HAP-1 (cell line): ENCODE results near the gene KCMF1.

Experiments used
- DNase-seq, 2 experiments: peaks; one replicate each; pipeline ENCODE4 v3.0.0-alpha.2; 2016 to 2020; ENCODE audit warnings: low spot score in 2 of 2
- H3K27me3 ChIP-seq: fragments of 250-450 bp; sonication (Bioruptor Pico); 2 replicates; pipeline ENCODE4 v1.5.1; 2020; ENCODE audit warnings: low read depth, mild to moderate bottlenecking, moderate library complexity
- H3K36me3 ChIP-seq: fragments of 250-450 bp; sonication (Bioruptor Pico); replicated peaks from 2 replicates; pipeline ENCODE4 v1.5.1; 2020; ENCODE audit warnings: mild to moderate bottlenecking
- H3K4me1 ChIP-seq: fragments of 250-450 bp; sonication (Bioruptor Pico); 2 replicates; pipeline ENCODE4 v1.5.1; 2020; ENCODE audit warnings: mild to moderate bottlenecking
- H3K4me3 ChIP-seq: fragments of 250-450 bp; sonication (Bioruptor Pico); 2 replicates; pipeline ENCODE4 v1.5.1; 2020; ENCODE audit warnings: mild to moderate bottlenecking, moderate library complexity
- H3K9me3 ChIP-seq: fragments of 250-450 bp; sonication (Bioruptor Pico); 2 replicates; pipeline ENCODE4 v1.5.1; 2020; ENCODE audit warnings: mild to moderate bottlenecking, moderate library complexity
- in situ Hi-C: fragments of 300-500 bp; cut with MboI; formaldehyde crosslinking; loops from 3 replicates; pipeline ENCODE4 v1.14.3; 2020; ENCODE audit warnings: low sequenced_read_pairs, inconsistent platforms, mixed read lengths

Gene KCMF1

GRCh38 chr2:85066874-85067351 lies 96.0 kb downstream of the KCMF1 start:
- H3K36me3 ChIP-seq, result no peaks in the 10 kb centered on the region
- in situ Hi-C loops, result loop anchor here (5.0 kb wide), 1 partner anchor 230 kb away; no protein-coding TSS in a partner anchor
- H3K4me3 ChIP-seq, result peak overlapping the region; percentile 7; the same call in 1 of the 2 replicates
- H3K9me3 ChIP-seq, result no peaks in the 10 kb centered on the region
- H3K4me1 ChIP-seq, result peaks cover 3% of the 10 kb centered on the region
- no peaks in the 10 kb centered on the region for H3K27me3 ChIP-seq
- DNase-seq, result peak; percentile 76 to 94

GRCh38 chr2:85071096-85071495 lies 100.1 kb downstream of the KCMF1 start:
- Histone ChIP-seq H3K36me3 (no peaks in the 10 kb centered on the region), H3K9me3 (no peaks in the 10 kb centered on the region), H3K4me3 (no peak overlapping the region), H3K4me1 (peaks cover 3% of the 10 kb centered on the region), H3K27me3 (no peaks in the 10 kb centered on the region)
- in situ Hi-C loops, result no loop called here
- DNase-seq, result no peak

GRCh38 chr2:85073033-85073432 lies 102.1 kb downstream of the KCMF1 start:
- no peak for DNase-seq
- H3K36me3 ChIP-seq, result no peaks in the 10 kb centered on the region
- in situ Hi-C loops, result no loop called here
- no peaks in the 10 kb centered on the region for H3K9me3 ChIP-seq
- no peaks in the 10 kb centered on the region for H3K4me1 ChIP-seq
- no peaks in the 10 kb centered on the region for H3K27me3 ChIP-seq
- no peak overlapping the region for H3K4me3 ChIP-seq

- DNase-seq, result no peak
- H3K4me3 ChIP-seq, result no peak overlapping the region
- in situ Hi-C loops, result no loop called here
- no peaks in the 10 kb centered on the region for H3K36me3 ChIP-seq
- no peaks in the 10 kb centered on the region for H3K9me3 ChIP-seq
- no peaks in the 10 kb centered on the region for H3K27me3 ChIP-seq
- H3K4me1 ChIP-seq, result no peaks in the 10 kb centered on the region
Observed at GRCh38 chr2:85076618-85077274, 105.8 kb downstream of the KCMF1 start.

- no peak for DNase-seq
- Histone ChIP-seq H3K36me3 (no peaks in the 10 kb centered on the region; the same call in 1 of the 2 replicates), H3K4me1 (no peaks in the 10 kb centered on the region), H3K9me3 (no peaks in the 10 kb centered on the region), H3K27me3 (no peaks in the 10 kb centered on the region; the same call in 1 of the 2 replicates), H3K4me3 (no peak overlapping the region)
- in situ Hi-C loops, result no loop called here
Observed at GRCh38 chr2:85077859-85078419, 107.0 kb downstream of the KCMF1 start.

GRCh38 chr2:85078536-85078935 lies 107.6 kb downstream of the KCMF1 start:
- Histone ChIP-seq H3K9me3 (no peaks in the 10 kb centered on the region), H3K4me1 (no peaks in the 10 kb centered on the region), H3K27me3 (peaks cover under 1% of the 10 kb centered on the region; the same call in 1 of the 2 replicates), H3K36me3 (no peaks in the 10 kb centered on the region; the same call in 1 of the 2 replicates), H3K4me3 (no peak overlapping the region)
- in situ Hi-C loops, result no loop called here
- no peak for DNase-seq

- in situ Hi-C loops, result no loop called here
Observed at GRCh38 chr2:85083092-85083491, 112.1 kb downstream of the KCMF1 start.

GRCh38 chr2:85085563-85085962 lies 114.6 kb downstream of the KCMF1 start:
- DNase-seq, result no peak
- H3K36me3 ChIP-seq, result no peaks in the 10 kb centered on the region; the same call in 1 of the 2 replicates
- no peaks in the 10 kb centered on the region for H3K4me1 ChIP-seq
- H3K27me3 ChIP-seq, result peaks cover 18% of the 10 kb centered on the region
- no peak overlapping the region for H3K4me3 ChIP-seq
- in situ Hi-C loops, result no loop called here
- peaks cover 2% of the 10 kb centered on the region; the same call in 1 of the 2 replicates for H3K9me3 ChIP-seq

More at GRCh38 chr2:85083092-85083491, 112.1 kb downstream of the KCMF1 start:
- Histone ChIP-seq H3K27me3 (peaks cover 18% of the 10 kb centered on the region), H3K36me3 (no peaks in the 10 kb centered on the region; the same call in 1 of the 2 replicates), H3K4me3 (no peak overlapping the region), H3K9me3 (peaks cover 2% of the 10 kb centered on the region; the same call in 1 of the 2 replicates), H3K4me1 (no peaks in the 10 kb centered on the region)
- no peak for DNase-seq

- Histone ChIP-seq H3K9me3 (peaks cover 2% of the 10 kb centered on the region; the same call in 1 of the 2 replicates), H3K36me3 (no peaks in the 10 kb centered on the region), H3K4me3 (no peak overlapping the region), H3K4me1 (no peaks in the 10 kb centered on the region), H3K27me3 (peaks cover 18% of the 10 kb centered on the region)
- DNase-seq, result no peak
- in situ Hi-C loops, result no loop called here
Observed at GRCh38 chr2:85087541-85087940, 116.6 kb downstream of the KCMF1 start.

- in situ Hi-C loops, result no loop called here
Observed at GRCh38 chr2:85088921-85089320, 118.0 kb downstream of the KCMF1 start.

GRCh38 chr2:85089585-85089984 lies 118.6 kb downstream of the KCMF1 start:
- Histone ChIP-seq H3K27me3 (peaks cover 14% of the 10 kb centered on the region), H3K36me3 (no peaks in the 10 kb centered on the region), H3K4me3 (no peak overlapping the region), H3K9me3 (peaks cover 2% of the 10 kb centered on the region; the same call in 1 of the 2 replicates), H3K4me1 (no peaks in the 10 kb centered on the region)
- in situ Hi-C loops, result no loop called here
- DNase-seq, result no peak

More at GRCh38 chr2:85088921-85089320, 118.0 kb downstream of the KCMF1 start:
- Histone ChIP-seq H3K36me3 (no peaks in the 10 kb centered on the region), H3K4me1 (no peaks in the 10 kb centered on the region), H3K4me3 (no peak overlapping the region), H3K9me3 (peaks cover 2% of the 10 kb centered on the region; the same call in 1 of the 2 replicates), H3K27me3 (peaks cover 14% of the 10 kb centered on the region)
- no peak for DNase-seq

GRCh38 chr2:85091838-85092237 lies 120.9 kb downstream of the KCMF1 start:
- 0 out of 2 replicates have a peak, but pooled peaks cover 2% of the 10 kb centered on the region for H3K9me3 ChIP-seq
- H3K4me1 ChIP-seq, result peaks cover 6% of the 10 kb centered on the region
- H3K4me3 ChIP-seq, result no peak overlapping the region
- in situ Hi-C loops, result no loop called here
- H3K27me3 ChIP-seq, result no peaks in the 10 kb centered on the region
- no peaks in the 10 kb centered on the region for H3K36me3 ChIP-seq
- no peak for DNase-seq

- Histone ChIP-seq H3K4me3 (no peak overlapping the region), H3K36me3 (no peaks in the 10 kb centered on the region), H3K4me1 (peaks cover 15% of the 10 kb centered on the region), H3K9me3 (0 out of 2 replicates have a peak, but pooled peaks cover 2% of the 10 kb centered on the region), H3K27me3 (no peaks in the 10 kb centered on the region)
- no peak for DNase-seq
- in situ Hi-C loops, result no loop called here
Observed at GRCh38 chr2:85095094-85095493, 124.1 kb downstream of the KCMF1 start.

- Histone ChIP-seq H3K4me1 (peaks cover 15% of the 10 kb centered on the region), H3K27me3 (no peaks in the 10 kb centered on the region), H3K36me3 (no peaks in the 10 kb centered on the region), H3K4me3 (no peak overlapping the region), H3K9me3 (0 out of 2 replicates have a peak, but pooled peaks cover 2% of the 10 kb centered on the region)
- in situ Hi-C loops, result no loop called here
- peak; percentile 82 to 88 for DNase-seq
Observed at GRCh38 chr2:85096616-85097015, 125.7 kb downstream of the KCMF1 start.
